Central memory CD4-positive, alpha-beta T cell (primary cell): Measurements from ENCODE around the gene RXFP3.
"Not testable (repeated sequence)": the region's sequence is repeated elsewhere in the genome, so short reads cannot be mapped to it uniquely, and the experiment has no call there.

Experiments
- DNase-seq: peaks from one replicate; pipeline ENCODE4 v3.0.0; 2022

The RXFP3 gene

GRCh38 chr5:33937017-33937706 is 976 bp downstream of the RXFP3 start:
- no peak for DNase-seq

- DNase-seq: no peak
Observed at GRCh38 chr5:33937707-33938506, 1.7 kb downstream of the RXFP3 start.

DNA sequence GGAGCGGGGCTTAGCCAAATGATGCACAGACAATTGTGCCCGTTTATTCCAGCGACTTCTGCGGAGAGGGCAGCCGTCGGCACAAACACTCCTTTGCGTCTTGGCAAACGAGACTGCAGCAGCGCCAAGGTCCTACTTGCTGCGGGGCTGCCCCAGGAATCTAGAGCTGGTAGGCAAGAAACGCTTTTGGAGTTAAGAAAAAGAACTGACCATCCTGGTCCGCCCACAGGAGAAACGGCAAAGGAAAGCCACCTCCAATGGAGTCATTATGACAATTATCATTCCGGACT is 2.3 kb downstream of the RXFP3 start:
- DNase-seq: no peak

DNA sequence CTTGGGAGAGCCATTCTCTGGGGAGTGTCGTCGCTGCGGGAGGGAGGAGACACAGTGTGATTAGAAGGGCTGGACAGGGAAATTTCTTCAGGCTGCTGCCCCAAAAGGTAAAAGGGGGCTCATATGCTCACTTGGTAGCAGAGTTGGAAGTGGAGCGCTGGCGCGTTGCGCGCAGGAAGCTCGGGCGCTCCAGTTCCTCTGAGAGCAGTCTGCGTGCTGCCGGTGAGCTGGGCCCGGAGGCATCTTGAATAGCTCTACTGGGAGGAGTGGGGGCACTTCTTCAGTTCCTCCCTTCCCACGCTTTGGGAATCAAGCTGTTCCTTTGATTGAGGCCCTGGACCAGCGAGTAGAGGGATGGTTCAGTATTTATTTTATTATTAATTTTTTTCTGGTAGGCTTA is 2.7 kb downstream of the RXFP3 start:
- DNase-seq: no peak

DNA sequence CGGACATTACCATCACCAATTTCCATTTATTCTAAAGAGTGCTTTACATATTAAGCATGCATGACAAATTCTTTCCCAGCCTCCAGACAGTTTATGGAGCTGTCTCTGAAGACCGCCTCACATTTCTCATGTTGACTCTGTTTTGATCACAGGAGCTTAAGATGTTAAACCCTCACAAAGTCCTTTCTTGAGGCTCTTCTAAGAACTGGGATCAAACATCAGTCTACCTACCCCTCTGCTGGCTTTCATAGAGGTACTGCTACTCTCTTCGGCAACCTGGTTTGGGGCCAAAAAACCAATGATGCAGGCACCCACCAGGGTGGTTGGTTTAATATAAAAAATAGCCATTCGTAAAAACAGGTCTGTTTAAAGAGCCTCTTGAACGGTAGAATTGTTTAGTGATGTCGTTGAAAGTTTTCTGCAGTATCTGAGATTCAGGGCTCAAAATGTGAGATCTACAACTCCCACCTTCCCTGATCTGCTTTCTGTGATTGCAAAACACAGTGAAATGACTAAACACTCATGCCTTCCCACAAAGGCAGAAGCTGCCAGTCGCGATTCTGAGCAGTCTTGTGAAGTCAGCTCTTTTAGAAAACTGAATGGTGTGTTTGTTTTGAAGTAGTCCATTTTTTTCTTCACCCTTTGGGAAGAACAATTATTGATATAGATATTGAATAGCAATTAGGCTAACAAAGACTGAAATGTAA is 3.5 kb downstream of the RXFP3 start:
- DNase-seq: no peak

- DNase-seq: no peak
Observed at GRCh38 chr5:33941090-33941489, 4.9 kb downstream of the RXFP3 start.

DNA sequence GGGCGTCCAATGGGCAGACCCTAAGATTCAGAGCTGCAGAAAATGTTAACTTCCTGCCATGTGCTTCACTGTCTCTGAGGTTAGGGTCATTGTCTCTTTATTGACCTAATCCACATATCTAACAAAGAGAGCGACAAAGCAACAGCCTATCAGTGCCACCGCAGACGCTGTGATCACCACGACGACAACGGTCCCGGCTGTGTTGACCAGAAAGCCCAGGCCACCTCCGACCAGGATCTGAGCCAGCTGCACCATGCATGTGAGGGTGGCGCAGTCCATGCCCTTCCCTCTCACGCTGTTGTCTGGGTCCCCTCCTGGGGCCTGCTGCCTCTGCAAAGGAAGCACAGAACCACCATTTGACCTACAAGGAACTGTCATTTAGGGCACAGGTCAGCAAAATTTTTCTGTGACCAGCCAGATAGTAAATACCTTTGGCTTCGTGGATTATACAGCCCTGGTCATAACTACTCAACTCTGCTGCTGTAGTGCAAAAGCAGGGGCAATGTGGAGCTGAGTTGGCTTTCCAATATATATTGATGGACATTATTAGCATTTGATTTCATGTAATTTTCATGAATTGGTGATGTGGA is 8.5 kb downstream of the RXFP3 start:
- DNase-seq: no peak

DNA sequence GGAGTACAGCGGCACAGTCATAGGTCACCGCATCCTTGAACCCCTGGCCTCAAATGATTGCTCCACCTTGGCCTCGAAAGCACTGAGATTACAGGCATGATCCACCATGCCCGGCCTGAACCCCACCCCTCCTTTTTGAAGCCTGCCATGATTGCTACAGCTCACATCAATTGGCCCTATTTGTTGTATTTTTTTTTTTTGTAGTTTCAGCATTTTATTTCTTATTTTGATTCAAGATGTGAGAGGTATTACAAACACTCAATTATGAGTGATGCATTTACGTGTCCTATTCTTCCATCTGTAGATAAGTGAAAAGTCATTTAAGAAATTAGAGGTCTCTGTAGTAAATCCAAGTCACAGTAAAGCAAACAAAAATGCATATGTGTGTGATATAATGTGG is 16.0 kb downstream of the RXFP3 start:
- DNase-seq: not testable (repeated sequence)

DNA sequence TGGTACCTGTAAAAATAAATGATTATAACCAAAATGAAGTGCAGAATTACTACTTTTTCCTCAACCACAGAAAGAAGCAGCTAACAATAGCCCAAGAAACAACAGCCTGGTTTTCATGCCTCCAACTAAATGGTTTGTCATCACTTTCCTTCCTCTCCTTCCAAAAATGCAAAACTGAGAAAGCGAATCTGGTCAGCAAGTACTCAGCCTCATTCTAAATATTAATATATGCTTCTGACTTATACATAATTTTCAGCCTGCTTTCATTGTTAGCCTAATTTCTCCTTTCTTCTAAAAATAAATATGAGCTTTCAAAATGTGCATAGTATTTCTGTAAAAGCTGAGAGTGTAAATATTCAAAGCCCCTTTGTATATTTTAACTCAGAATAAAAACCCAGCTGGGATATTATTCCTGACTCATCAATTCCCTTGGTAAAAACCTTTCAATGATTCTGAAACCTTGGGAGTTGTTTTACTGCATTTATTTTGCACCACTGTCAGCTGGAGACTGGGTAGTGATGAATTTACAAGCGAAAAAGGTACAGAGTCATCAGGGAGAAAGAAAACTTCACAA is 21.5 kb downstream of the RXFP3 start:
- no peak for DNase-seq

DNA sequence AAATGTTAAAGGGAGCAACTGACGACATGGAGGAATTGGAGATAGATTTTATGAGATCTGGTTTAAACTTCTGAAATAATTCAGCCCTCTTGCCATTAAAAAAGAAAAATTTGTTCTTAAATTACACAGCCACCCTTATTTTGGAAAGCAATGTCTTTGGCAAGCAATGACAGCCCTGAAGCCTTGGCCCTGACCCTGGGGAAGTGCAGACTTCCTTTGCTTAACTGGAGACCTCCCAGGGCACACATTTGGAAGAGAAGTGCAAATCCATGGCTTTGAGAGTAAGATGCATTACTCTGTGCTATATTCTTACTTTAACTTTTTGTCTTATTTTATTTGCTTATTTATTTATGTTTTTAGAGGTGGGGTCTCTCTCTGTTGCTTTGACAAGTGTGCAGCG is 22.0 kb downstream of the RXFP3 start:
- DNase-seq: no peak

DNA sequence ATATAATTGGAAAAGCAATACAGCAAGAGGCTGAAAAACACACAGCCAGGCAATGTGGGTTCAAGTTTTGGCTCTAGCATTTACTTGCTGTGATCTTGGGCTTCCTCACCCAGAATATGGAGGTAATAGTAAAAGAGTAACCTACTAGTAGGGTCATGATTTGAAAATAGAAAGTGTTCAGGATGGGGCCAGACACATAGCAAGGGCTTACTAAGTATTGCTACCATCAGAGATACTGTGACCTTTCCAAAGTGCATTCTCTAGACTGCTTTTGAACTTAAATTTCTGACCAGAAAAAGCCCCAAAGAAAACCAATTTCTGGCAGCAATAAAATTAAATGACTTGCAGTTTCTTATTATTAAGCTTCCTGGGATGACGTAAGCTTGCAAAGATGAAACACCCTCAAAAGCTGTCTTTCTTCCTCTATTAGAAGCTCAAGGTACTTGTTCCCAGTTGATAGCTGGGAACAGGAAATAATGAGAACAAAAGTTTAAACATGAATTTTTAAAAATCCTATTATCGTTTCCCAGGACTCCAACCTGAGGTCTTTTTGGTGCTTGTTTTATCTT is 28.0 kb downstream of the RXFP3 start:
- no peak for DNase-seq

GRCh38 chr5:33966805-33967204 is 30.6 kb downstream of the RXFP3 start:
- no peak for DNase-seq

GRCh38 chr5:33968211-33969005 is 32.2 kb downstream of the RXFP3 start:
- no peak for DNase-seq

GRCh38 chr5:33969572-33970452 is 33.6 kb downstream of the RXFP3 start:
- no peak for DNase-seq

DNA sequence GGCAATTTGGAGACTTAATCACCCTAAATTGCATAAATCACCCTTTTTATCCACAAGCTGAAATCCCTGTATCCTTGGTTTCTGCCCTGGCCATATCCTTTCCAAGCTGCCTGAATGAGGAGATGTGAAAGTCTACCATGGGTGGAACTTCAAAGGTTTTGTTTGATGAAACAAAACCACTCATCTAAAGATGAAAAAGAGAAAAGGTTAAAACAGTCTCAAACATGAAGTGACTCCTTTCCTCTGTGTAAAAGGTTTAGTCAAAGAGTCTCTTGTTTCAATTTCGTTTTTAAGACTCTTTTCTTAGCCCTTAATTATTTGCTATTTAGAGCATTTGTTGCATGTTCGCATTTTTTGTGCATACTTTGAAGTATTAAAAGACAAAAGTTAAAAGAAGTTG is 37.1 kb downstream of the RXFP3 start:
- DNase-seq: no peak

- no peak for DNase-seq
Observed at GRCh38 chr5:33975852-33976251, 39.7 kb downstream of the RXFP3 start.

GRCh38 chr5:33976307-33976706 is 40.1 kb downstream of the RXFP3 start:
- no peak for DNase-seq

GRCh38 chr5:33978306-33978705 is 42.1 kb downstream of the RXFP3 start:
- DNase-seq: no peak

DNA sequence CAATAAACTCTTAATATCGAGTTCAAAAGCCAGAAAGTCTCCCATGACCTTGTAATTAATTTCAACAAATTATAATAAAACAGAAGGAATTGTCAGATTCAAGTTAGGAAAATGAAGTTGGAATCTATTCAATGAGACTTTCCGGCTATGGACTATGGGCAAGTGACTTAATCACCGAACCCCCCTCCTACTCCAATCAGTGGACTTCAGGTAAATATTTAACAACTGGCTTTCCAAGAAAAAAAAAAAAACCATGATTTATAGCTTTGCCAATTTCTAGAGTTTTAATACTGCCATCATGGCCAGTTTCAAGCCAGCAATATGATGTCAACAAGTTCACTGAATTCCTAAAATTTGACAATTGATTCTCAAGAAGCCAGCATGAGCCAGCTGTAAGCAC is 43.8 kb downstream of the RXFP3 start:
- DNase-seq: no peak

- no peak for DNase-seq
Observed at GRCh38 chr5:33981408-33982162, 45.4 kb downstream of the RXFP3 start.
